Memory B cell (primary cell): ENCODE measurements around the gene TNFAIP3.
A peak's percentile ranks its signal among the peaks of the same experiment; 100 is the strongest.

Experiments used
- ATAC-seq: fragments of 150-1000 bp; cut with Tn5 transposase; 2 replicates; pipeline ENCODE4 v1.10.0; 2021; ENCODE audit warnings: low read depth, mild to moderate bottlenecking, moderate library complexity
- DNase-seq, 2 donors: peaks; one replicate each; pipeline ENCODE4 v3.0.0; 2022; ENCODE audit warnings: low spot score in 2 of 2
- H3K27ac Mint-ChIP-seq: one replicate; pipeline ENCODE4 v1.8.0; 2022; ENCODE audit warnings: mild to moderate bottlenecking, moderate library complexity, mixed read lengths
- H3K27me3 Mint-ChIP-seq: one replicate; pipeline ENCODE4 v1.8.0; 2022; ENCODE audit warnings: mixed read lengths
- H3K36me3 Mint-ChIP-seq: one replicate; pipeline ENCODE4 v1.8.0; 2022; ENCODE audit warnings: mild to moderate bottlenecking, mixed read lengths
- H3K4me1 Mint-ChIP-seq: one replicate; pipeline ENCODE4 v1.8.0; 2022; ENCODE audit warnings: mixed read lengths
- H3K4me3 Mint-ChIP-seq: one replicate; pipeline ENCODE4 v1.8.0; 2022; ENCODE audit warnings: mild to moderate bottlenecking, moderate library complexity, mixed read lengths
- H3K9me3 Mint-ChIP-seq: one replicate; pipeline ENCODE4 v1.8.0; 2022; ENCODE audit warnings: mixed read lengths

TNFAIP3 gene

DNA sequence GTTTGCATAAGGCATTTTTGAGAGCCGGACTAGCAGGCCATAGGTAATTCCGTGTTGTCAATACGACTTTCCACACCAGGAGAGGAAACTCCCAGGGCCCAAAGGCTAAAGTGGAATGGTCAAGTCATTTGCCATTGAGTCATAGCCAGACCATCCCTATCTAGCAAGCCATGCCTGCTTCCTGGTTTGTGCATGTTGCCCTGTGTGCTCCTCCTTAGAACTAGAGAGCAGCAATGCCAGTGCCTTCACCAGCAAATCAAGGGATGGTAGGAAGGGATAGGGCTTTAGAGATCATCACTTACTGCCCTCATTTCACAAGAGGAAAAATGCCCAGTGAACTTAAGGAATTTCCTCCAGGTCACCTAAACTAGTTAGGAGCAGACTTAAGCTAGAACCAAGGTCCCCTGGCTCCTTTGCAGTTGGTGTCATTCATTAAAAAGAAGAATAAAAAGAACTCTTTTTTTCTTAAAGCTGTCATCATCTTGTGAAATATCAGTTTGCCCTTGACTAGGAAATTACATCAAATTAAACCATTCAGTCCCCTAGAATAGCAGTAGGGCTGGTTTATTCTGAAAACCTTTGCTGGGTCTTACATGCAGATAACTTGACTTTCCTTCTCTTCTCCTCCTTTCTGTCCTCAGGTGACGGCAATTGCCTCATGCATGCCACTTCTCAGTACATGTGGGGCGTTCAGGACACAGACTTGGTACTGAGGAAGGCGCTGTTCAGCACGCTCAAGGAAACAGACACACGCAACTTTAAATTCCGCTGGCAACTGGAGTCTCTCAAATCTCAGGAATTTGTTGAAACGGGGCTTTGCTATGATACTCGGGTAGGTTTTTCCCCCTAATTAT lies 7.4 kb downstream of the TNFAIP3 start:
- Mint-ChIP-seq H3K27ac (peak overlapping the region; percentile 97), H3K4me1 (peaks cover 35% of the 10 kb centered on the region), H3K27me3 (no peaks in the 10 kb centered on the region), H3K4me3 (no peak overlapping the region), H3K9me3 (no peaks in the 10 kb centered on the region), H3K36me3 (peaks cover 27% of the 10 kb centered on the region)
- ATAC-seq = no peak
- no peak for DNase-seq

DNA sequence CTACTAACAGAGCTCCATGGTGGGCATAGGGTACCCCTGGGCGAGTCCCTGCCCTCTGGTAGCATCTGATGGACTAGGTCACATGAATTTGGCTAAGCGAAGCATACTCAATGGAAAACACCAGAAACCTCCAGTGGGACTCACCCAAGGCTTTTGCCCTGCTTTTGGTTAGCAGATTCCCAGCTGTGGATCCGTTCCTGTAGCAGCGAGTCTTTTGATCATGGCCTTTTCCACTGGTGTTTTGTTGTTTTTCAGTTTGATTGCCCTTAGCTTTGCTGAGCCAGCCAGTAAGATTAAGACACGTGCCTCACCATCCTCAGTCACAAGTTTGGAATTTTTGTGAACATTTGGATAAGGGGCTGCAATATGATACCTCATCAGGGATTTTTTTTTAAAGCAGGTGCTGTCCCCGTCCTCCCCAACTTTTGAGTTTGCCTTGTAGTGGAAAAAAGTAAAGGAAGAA lies 8.0 kb downstream of the TNFAIP3 start:
- no peaks in the 10 kb centered on the region for H3K9me3 Mint-ChIP-seq
- H3K4me1 Mint-ChIP-seq = peaks cover 29% of the 10 kb centered on the region
- DNase-seq (no peak), ATAC-seq (no peak)
- H3K27me3 Mint-ChIP-seq = no peaks in the 10 kb centered on the region
- H3K27ac Mint-ChIP-seq = peak overlapping the region; percentile 97
- H3K4me3 Mint-ChIP-seq = no peak overlapping the region
- H3K36me3 Mint-ChIP-seq = peaks cover 30% of the 10 kb centered on the region

DNA sequence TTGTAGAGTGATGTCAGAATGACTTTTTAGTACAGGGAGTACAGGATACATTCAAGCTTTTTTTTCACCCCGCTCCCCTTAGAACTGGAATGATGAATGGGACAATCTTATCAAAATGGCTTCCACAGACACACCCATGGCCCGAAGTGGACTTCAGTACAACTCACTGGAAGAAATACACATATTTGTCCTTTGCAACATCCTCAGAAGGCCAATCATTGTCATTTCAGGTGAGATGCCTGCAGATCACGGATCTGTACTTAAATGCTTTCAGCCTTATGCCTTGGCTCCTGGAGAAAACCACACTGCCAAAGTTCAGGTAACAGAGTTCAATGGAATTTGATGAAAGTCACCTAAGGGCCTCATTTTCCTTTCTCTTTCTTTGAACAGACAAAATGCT lies 8.5 kb downstream of the TNFAIP3 start:
- no peak overlapping the region for H3K4me3 Mint-ChIP-seq
- peaks cover 27% of the 10 kb centered on the region for H3K4me1 Mint-ChIP-seq
- H3K27me3 Mint-ChIP-seq = no peaks in the 10 kb centered on the region
- H3K27ac Mint-ChIP-seq = peak overlapping the region; percentile 97
- ATAC-seq (no peak), DNase-seq (no peak)
- no peaks in the 10 kb centered on the region for H3K9me3 Mint-ChIP-seq
- H3K36me3 Mint-ChIP-seq = peaks cover 30% of the 10 kb centered on the region

DNA sequence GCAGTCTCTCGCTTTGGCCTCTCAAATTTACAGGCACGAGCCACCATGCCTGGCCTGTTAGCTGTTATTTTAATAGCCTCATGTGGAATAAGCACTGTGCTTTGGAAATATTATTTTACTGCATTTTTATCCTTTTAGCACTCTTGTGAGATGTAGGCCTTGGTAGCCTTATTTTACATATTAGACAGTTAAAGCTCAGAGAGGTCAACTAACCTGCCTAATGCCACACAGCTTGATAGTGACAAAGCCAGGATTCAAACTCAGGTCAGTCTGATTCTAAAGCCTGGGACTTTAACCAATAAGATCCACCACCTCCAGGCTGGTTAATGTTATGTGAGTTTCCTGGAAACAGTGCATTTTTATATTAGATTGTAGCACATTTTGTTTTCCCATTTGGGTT lies 9.5 kb downstream of the TNFAIP3 start:
- H3K36me3 Mint-ChIP-seq = peaks cover 32% of the 10 kb centered on the region
- H3K27ac Mint-ChIP-seq = peak overlapping the region; percentile 75
- H3K27me3 Mint-ChIP-seq = no peaks in the 10 kb centered on the region
- H3K9me3 Mint-ChIP-seq = no peaks in the 10 kb centered on the region
- no peak for ATAC-seq
- peaks cover 19% of the 10 kb centered on the region for H3K4me1 Mint-ChIP-seq
- no peak overlapping the region for H3K4me3 Mint-ChIP-seq
- DNase-seq = no peak

GRCh38 chr6:137877113-137877512 lies 10.1 kb downstream of the TNFAIP3 start:
- Mint-ChIP-seq H3K4me3 (no peak overlapping the region), H3K27ac (peak overlapping the region; percentile 75), H3K9me3 (no peaks in the 10 kb centered on the region), H3K36me3 (peaks cover 32% of the 10 kb centered on the region), H3K27me3 (no peaks in the 10 kb centered on the region), H3K4me1 (peaks cover 14% of the 10 kb centered on the region)
- ATAC-seq (no peak), DNase-seq (no peak)

- Mint-ChIP-seq H3K9me3 (no peaks in the 10 kb centered on the region), H3K4me1 (peaks cover 13% of the 10 kb centered on the region), H3K27me3 (no peaks in the 10 kb centered on the region), H3K36me3 (peaks cover 34% of the 10 kb centered on the region), H3K27ac (peak overlapping the region; percentile 75), H3K4me3 (no peak overlapping the region)
- no peak for DNase-seq
- no peak for ATAC-seq
Observed at GRCh38 chr6:137877606-137878005, 10.5 kb downstream of the TNFAIP3 start.

DNA sequence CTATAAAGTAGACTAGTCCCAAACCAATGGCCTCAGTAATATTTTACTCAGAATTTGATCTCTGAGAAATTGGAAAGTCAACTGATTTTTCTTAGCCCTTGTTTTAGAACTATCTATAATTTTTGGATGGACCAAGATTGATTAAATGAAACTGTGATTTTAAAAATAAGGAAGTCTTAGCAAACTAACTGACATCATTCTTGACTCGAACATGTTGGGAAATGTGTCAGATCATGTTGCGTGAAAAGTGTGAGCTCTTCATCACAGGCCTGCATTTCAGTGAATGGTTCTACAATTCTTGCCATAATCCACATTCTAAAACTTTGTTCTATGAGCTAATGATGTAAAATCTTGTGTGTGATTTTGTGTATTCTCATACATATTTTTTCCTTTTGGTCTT lies 11.0 kb downstream of the TNFAIP3 start:
- DNase-seq (no peak), ATAC-seq (no peak)
- Mint-ChIP-seq H3K27ac (peak overlapping the region; percentile 75), H3K9me3 (no peaks in the 10 kb centered on the region), H3K27me3 (no peaks in the 10 kb centered on the region), H3K36me3 (peaks cover 37% of the 10 kb centered on the region), H3K4me1 (peaks cover 12% of the 10 kb centered on the region), H3K4me3 (no peak overlapping the region)

GRCh38 chr6:137878486-137879285 lies 11.6 kb downstream of the TNFAIP3 start:
- Mint-ChIP-seq H3K27ac (peak overlapping the region; percentile 75), H3K27me3 (no peaks in the 10 kb centered on the region), H3K4me3 (no peak overlapping the region), H3K4me1 (peaks cover 10% of the 10 kb centered on the region), H3K9me3 (no peaks in the 10 kb centered on the region), H3K36me3 (peaks cover 39% of the 10 kb centered on the region)
- no peak for ATAC-seq
- DNase-seq = no peak

DNA sequence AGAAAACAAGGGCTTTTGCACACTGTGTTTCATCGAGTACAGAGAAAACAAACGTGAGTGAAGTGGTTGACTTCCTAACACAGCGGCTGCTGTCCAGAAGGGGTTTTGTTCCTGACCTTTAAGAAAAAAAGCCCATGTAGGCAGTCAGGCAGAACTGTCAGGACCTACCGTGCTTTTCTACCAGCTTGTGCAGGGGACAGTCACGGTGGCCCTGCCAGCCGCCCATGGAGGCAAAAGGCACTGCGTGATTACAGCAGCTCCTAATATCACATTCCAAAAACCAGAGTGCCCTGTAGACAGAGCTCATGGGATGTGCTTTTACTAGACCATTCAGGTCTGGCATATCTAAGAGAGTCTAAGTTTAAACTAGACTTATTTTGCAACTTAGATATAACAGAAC lies 12.2 kb downstream of the TNFAIP3 start:
- H3K4me3 Mint-ChIP-seq = no peak overlapping the region
- ATAC-seq = no peak

DNA sequence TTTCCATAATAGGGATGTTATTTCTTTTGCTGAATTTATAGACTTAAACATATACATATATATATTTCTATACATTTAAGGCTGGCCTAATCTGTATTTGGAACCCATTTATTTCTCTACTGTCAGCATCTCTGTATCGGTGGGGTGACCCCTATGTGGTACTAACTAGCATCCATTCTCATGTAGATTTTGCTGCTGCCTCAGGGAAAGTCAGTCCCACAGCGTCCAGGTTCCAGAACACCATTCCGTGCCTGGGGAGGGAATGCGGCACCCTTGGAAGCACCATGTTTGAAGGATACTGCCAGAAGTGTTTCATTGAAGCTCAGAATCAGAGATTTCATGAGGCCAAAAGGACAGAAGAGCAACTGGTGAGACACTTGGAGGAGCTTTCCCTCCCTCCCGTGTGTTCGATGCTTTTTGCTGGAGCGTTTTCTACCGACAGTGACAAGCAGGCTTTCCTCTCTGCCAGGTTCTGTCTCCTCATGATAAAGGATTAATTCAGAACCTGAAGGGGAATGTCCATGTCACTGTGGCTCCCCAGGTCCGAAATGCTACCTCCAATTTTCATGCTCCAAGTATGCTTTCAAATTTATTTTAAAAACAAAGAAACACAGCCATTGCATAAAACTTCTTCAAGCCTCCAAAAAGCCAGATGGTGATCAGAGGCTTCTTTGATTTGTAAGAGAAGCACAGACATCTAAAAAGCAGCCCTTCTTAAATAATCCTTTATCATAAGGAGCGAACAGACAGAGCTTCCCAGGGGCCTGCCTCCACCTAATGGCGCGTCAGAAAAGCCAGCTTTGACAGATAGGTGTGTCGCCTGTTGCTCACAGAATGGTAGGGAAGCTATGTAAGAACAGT lies 13.1 kb downstream of the TNFAIP3 start:
- Mint-ChIP-seq H3K27ac (peak overlapping the region; percentile 75), H3K9me3 (no peaks in the 10 kb centered on the region), H3K36me3 (peaks cover 37% of the 10 kb centered on the region), H3K4me1 (peaks cover 10% of the 10 kb centered on the region), H3K27me3 (no peaks in the 10 kb centered on the region), H3K4me3 (no peak overlapping the region)
- DNase-seq = no peak
- ATAC-seq = no peak

More for the DNA sequence above, 12.2 kb downstream of the TNFAIP3 start:
- peaks cover 12% of the 10 kb centered on the region for H3K4me1 Mint-ChIP-seq
- H3K9me3 Mint-ChIP-seq = no peaks in the 10 kb centered on the region
- DNase-seq = no peak
- no peaks in the 10 kb centered on the region for H3K27me3 Mint-ChIP-seq
- H3K36me3 Mint-ChIP-seq = peaks cover 39% of the 10 kb centered on the region
- peak overlapping the region; percentile 75 for H3K27ac Mint-ChIP-seq

DNA sequence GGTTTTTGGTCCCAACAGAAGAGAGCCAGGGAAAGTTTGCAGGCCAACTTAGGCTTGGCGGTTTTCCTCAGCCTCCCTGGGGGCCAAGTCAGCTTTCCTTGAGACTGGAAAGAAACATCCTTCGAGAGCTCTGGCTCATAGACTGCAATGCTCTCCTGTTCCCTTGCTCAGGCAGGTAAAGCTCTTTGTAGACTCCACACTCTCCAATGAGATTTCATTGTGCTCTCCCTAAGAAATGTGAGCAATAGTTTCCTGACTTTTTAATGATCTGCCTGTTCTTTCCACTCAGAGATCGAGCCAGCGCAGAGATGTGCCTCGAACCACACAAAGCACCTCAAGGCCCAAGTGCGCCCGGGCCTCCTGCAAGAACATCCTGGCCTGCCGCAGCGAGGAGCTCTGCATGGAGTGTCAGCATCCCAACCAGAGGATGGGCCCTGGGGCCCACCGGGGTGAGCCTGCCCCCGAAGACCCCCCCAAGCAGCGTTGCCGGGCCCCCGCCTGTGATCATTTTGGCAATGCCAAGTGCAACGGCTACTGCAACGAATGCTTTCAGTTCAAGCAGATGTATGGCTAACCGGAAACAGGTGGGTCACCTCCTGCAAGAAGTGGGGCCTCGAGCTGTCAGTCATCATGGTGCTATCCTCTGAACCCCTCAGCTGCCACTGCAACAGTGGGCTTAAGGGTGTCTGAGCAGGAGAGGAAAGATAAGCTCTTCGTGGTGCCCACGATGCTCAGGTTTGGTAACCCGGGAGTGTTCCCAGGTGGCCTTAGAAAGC lies 13.9 kb downstream of the TNFAIP3 start:
- Mint-ChIP-seq H3K4me1 (peaks cover 10% of the 10 kb centered on the region), H3K27ac (peak overlapping the region; percentile 77), H3K36me3 (peaks cover 32% of the 10 kb centered on the region), H3K27me3 (no peaks in the 10 kb centered on the region), H3K9me3 (no peaks in the 10 kb centered on the region), H3K4me3 (no peak overlapping the region)
- DNase-seq (no peak), ATAC-seq (no peak)

DNA sequence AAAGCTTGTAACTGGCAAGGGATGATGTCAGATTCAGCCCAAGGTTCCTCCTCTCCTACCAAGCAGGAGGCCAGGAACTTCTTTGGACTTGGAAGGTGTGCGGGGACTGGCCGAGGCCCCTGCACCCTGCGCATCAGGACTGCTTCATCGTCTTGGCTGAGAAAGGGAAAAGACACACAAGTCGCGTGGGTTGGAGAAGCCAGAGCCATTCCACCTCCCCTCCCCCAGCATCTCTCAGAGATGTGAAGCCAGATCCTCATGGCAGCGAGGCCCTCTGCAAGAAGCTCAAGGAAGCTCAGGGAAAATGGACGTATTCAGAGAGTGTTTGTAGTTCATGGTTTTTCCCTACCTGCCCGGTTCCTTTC lies 14.4 kb downstream of the TNFAIP3 start:
- no peak for DNase-seq
- Mint-ChIP-seq H3K36me3 (peaks cover 33% of the 10 kb centered on the region), H3K4me1 (peaks cover 10% of the 10 kb centered on the region), H3K4me3 (no peak overlapping the region), H3K9me3 (no peaks in the 10 kb centered on the region), H3K27ac (peak overlapping the region; percentile 77), H3K27me3 (no peaks in the 10 kb centered on the region)
- no peak for ATAC-seq
